ENCODE results near the gene MUC12. TPM values are rescaled to one million over a fixed set of nuclear protein-coding genes. Genes with fewer than 3 reads are reported as not detected.

MUC12 gene
- total and polyA plus RNA-seq, 2 of the 4 experiments (the other 2 are of a cell fraction), result 4.0 TPM; not detected in 1

DNA sequence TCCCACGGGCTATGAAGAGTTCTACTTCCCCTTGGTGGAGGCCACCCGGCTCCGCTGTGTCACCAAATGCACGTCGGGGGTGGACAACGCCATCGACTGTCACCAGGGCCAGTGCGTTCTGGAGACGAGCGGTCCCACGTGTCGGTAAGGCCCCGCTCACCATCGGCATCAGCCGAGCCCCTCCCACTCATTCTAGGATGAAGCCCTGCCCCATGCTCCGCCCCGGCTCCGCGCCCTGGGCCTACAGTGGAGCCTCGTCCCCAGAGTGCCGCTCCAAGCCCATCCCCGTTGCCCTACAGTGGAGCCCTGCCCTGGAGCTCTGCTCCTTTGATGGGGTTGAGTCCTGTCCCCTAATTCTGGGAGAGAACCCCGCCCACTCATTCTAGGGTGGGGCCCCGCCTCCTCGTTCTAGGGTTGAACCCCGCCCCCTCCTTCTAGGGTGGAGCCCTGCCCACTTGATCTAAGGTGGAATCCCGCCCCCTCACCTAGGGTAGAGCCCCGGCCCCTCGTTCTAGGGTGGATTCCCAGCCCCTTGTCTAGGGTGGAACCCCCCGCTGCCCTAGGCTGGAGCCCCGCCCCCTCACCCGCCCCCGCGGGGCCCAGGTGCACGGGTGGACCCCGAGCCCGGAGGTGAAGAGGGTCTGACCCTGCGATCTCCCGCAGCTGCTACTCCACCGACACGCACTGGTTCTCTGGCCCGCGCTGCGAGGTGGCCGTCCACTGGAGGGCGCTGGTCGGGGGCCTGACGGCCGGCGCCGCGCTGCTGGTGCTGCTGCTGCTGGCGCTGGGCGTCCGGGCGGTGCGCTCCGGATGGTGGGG, 3.4 kb upstream of the MUC12 start (continued):
- TF ChIP-seq RFX5 (IDR thresholded peaks at IDR 0.05; ENCODE audit: low read depth, low read length), result no peak
- no peak for TF ChIP-seq CHD1 (IDR thresholded peaks at IDR 0.05; ENCODE audit: low read depth, low read length)

DNA sequence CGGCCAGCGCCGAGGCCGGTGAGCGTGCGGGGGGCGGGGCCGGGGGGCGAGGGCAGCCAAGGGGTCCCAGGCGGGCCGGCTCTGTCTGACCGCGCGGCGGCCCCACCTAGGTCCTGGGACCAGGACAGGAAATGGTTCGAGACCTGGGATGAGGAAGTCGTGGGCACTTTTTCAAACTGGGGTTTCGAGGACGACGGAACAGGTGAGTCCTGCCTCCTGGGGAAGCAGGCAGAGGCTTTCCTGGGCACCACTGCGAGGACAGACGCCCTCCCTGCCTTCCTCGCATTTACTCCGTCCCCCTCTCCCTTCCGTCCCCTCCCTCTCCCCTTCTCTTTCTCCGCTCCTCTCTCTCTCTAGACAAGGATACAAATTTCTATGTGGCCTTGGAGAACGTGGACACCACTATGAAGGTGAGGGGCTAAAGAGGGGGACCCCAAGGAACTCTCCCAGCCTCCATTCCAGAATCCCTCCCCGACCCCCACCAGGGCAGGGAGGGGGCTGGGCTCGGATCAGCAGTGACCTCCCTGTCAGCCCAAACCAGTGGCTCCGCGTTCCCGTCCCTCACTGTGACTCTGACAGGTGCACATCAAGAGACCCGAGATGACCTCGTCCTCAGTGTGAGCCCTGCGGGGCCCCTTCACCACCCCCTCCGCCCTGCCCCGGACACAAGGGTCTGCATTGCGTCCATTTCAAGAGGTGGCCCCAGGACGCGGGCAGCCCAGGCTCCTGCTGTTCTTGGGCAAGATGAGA, 2.6 kb upstream of the MUC12 start:
- no peak overlapping the region for H3K23ac ChIP-seq (ENCODE audit: low read depth, low read length)
- H3K36me3 ChIP-seq (ENCODE audit: control insufficient read depth, insufficient read depth, low read length), result no peaks in the 10 kb centered on the region
- no peak overlapping the region for H3K4me2 ChIP-seq (ENCODE audit: low read depth, low read length)
- no peak overlapping the region for H2AK9ac ChIP-seq (replicated peaks; ENCODE audit: low read depth, low read length, poor library complexity)
- no peaks in the 10 kb centered on the region for H3K9me1 ChIP-seq (ENCODE audit: insufficient read depth, low read length)
- no peak overlapping the region for H3K14ac ChIP-seq (replicated peaks; ENCODE audit: low read depth, low read length)
- H3K56ac ChIP-seq (ENCODE audit: extremely low read depth, insufficient read depth, low read length), result no peak overlapping the region
- no peaks in the 10 kb centered on the region for H3K79me1 ChIP-seq (ENCODE audit: low read depth in 1 of 2, low read length in 2 of 2)
- H2AFZ ChIP-seq (replicated peaks; ENCODE audit: low read length, poor library complexity), result peak overlapping the region; percentile 45
- ChIA-PET POLR2A (ENCODE audit: unreplicated experiment) (no interaction called here), CTCF (no interaction called here)
- no peak overlapping the region for H2BK5ac ChIP-seq (ENCODE audit: low read depth, low read length, poor library complexity, severe bottlenecking)
- no peak overlapping the region for H2BK15ac ChIP-seq (ENCODE audit: low read depth, low read length)
- H3K9me3 ChIP-seq (ENCODE audit: control insufficient read depth, insufficient read depth, low read length), result no peaks in the 10 kb centered on the region; the same call in 1 of the 2 replicates
- no TSS peak for BruUV-seq (replicated peaks)
- no peak overlapping the region for H4K91ac ChIP-seq (ENCODE audit: insufficient read depth, low read depth, low read length)
- H3K4me1 ChIP-seq (ENCODE audit: control insufficient read depth, insufficient read depth, low read length), result no peaks in the 10 kb centered on the region
- H2BK120ac ChIP-seq (ENCODE audit: low read depth, low read length), result no peak overlapping the region
- in situ Hi-C loops (cut with MboI; ENCODE audit: low sequenced_read_pairs) (loop anchor here (5.0 to 25.0 kb wide), 2 partner anchors 96 to 496 kb away; no protein-coding TSS in a partner anchor), dilution Hi-C loops (cut with HindIII; ENCODE audit: low sequenced_read_pairs, unreplicated experiment) (no loop called here), intact Hi-C loops (cut with micrococcal nuclease) (loop anchor here (1.0 kb wide), 1 partner anchor 93 kb away; no protein-coding TSS in a partner anchor)
- H4K5ac ChIP-seq (ENCODE audit: low read depth, low read length), result no peak overlapping the region
- H3K27me3 ChIP-seq (ENCODE audit: control insufficient read depth, insufficient read depth, low read length), result peaks cover 54% of the 10 kb centered on the region
- WGBS, 2 experiments (ENCODE audit: extremely low coverage in 2 of 2, insufficient read length in 1 of 2), result 14% methylated on average over 35 of the region's 40 CpGs; no CpG with 5 or more reads in 1 of the 2 experiments
- no peak overlapping the region for H2BK20ac ChIP-seq (ENCODE audit: low read depth, low read length)
- no peak overlapping the region for H3K4me3 ChIP-seq (ENCODE audit: insufficient read depth, low read depth, low read length)
- no peak overlapping the region for H2AK5ac ChIP-seq (ENCODE audit: low read depth, low read length)
- H3K9ac ChIP-seq (ENCODE audit: low read depth, low read length), result no peak overlapping the region
- ATAC-seq (ENCODE audit: low read depth) (no peak), DNase-seq (no peak)
- H3K4ac ChIP-seq (ENCODE audit: low read depth, low read length), result no peak overlapping the region
- no peaks in the 10 kb centered on the region; the same call in 1 of the 2 replicates for H4K20me1 ChIP-seq (ENCODE audit: insufficient read depth, low read length)
- H3K27ac ChIP-seq (ENCODE audit: insufficient read depth, low read length), result no peak overlapping the region
- no peak overlapping the region for H4K8ac ChIP-seq (ENCODE audit: low read depth in 2 of 2, low read length in 2 of 2)
- H3K18ac ChIP-seq (ENCODE audit: low read depth, low read length), result no peak overlapping the region
- TF ChIP-seq MAZ (IDR thresholded peaks at IDR 0.05; ENCODE audit: borderline replicate concordance, low read depth, low read length), result no peak
- TF ChIP-seq RFX5 (IDR thresholded peaks at IDR 0.05; ENCODE audit: low read depth, low read length), result no peak
- TF ChIP-seq RAD21 (IDR thresholded peaks at IDR 0.05; ENCODE audit: low read length), result no peak
- TF ChIP-seq, protein P1, sequence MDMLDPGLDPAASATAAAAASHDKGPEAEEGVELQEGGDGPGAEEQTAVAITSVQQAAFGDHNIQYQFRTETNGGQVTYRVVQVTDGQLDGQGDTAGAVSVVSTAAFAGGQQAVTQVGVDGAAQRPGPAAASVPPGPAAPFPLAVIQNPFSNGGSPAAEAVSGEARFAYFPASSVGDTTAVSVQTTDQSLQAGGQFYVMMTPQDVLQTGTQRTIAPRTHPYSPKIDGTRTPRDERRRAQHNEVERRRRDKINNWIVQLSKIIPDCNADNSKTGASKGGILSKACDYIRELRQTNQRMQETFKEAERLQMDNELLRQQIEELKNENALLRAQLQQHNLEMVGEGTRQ (IDR thresholded peaks at IDR 0.05; ENCODE audit: low read depth, low read length), result no peak
- TF ChIP-seq MAFK (IDR thresholded peaks at IDR 0.05; ENCODE audit: low read depth, low read length), result no peak
- TF ChIP-seq SMC3 (IDR thresholded peaks at IDR 0.05; ENCODE audit: low read depth, low read length), result no peak
- TF ChIP-seq RCOR1 (IDR thresholded peaks at IDR 0.05; ENCODE audit: insufficient replicate concordance, low read length), result no peak
- no peak for TF ChIP-seq CEBPB (IDR thresholded peaks at IDR 0.05; ENCODE audit: low read depth, low read length)
- TF ChIP-seq CHD1 (IDR thresholded peaks at IDR 0.05; ENCODE audit: low read depth, low read length), result no peak
- TF ChIP-seq, protein P2, sequence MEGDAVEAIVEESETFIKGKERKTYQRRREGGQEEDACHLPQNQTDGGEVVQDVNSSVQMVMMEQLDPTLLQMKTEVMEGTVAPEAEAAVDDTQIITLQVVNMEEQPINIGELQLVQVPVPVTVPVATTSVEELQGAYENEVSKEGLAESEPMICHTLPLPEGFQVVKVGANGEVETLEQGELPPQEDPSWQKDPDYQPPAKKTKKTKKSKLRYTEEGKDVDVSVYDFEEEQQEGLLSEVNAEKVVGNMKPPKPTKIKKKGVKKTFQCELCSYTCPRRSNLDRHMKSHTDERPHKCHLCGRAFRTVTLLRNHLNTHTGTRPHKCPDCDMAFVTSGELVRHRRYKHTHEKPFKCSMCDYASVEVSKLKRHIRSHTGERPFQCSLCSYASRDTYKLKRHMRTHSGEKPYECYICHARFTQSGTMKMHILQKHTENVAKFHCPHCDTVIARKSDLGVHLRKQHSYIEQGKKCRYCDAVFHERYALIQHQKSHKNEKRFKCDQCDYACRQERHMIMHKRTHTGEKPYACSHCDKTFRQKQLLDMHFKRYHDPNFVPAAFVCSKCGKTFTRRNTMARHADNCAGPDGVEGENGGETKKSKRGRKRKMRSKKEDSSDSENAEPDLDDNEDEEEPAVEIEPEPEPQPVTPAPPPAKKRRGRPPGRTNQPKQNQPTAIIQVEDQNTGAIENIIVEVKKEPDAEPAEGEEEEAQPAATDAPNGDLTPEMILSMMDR (conservative IDR thresholded peaks at IDR 0.05; ENCODE audit: low read depth, low read length), result no peak

Data from IMR-90 (cell line).